Mucosa of gallbladder (tissue), 1 donor: ENCODE results near the gene NDUFB2. TPM values are rescaled to one million over a fixed set of nuclear protein-coding genes. Genes with fewer than 3 reads are reported as not detected.
A peak's percentile ranks its signal among the peaks of the same experiment; 100 is the strongest.
"Not testable (repeated sequence)": the region's sequence is repeated elsewhere in the genome, so short reads cannot be mapped to it uniquely, and the experiment has no call there.

Source experiments
- DNase-seq: peaks from one replicate; pipeline ENCODE4 v3.0.0-alpha.2; 2020; ENCODE audit warnings: low spot score
- total RNA-seq: library from RNA; stranded (reverse); gene quantifications from one replicate; pipeline ENCODE4 v1.2.1, GENCODE V29; 2021
- donor health status: DM: no; HTN: no; CAD: no.

The NDUFB2 gene
- total RNA-seq, 1 donor from 2014 or later, result 224 TPM

- DNase-seq, result peak; percentile 44
Measured at GRCh38 chr7:140672382-140673062, 24.0 kb upstream of the NDUFB2 start, which contains the start of gene ADCK2. TSS of gene ADCK2 (plus strand) at chr7:140672945. CDS start at chr7:140673331, 386 bp downstream.

GRCh38 chr7:140673063-140673773 is 23.3 kb upstream of the NDUFB2 start:
- peak; percentile 31 for DNase-seq

GRCh38 chr7:140673774-140674155 is 22.7 kb upstream of the NDUFB2 start:
- no peak for DNase-seq

DNA sequence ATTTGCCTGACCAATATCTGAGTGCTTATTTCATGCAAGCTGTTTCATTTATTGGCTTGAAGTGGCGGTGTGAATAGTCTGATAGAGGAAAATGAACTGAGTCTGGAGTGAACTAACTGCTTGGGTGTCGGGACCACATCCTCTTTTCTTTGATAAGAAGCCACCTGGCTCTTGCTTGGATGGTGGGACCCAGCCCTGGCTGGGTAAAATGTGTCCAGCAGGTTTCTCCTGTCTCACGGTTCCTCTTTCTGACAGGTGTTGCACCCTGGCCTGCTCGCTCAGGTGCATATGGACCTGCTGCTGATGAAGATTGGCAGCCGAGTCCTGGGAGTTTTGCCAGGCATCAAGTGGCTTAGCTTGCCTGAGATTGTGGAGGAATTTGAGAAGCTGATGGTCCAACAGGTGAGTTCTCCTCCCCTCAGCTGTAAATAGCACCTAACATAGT is 22.1 kb upstream of the NDUFB2 start:
- DNase-seq, result no peak

GRCh38 chr7:140674899-140675701 is 21.4 kb upstream of the NDUFB2 start:
- no peak for DNase-seq

- DNase-seq, result no peak
Measured at GRCh38 chr7:140675726-140676125, 20.8 kb upstream of the NDUFB2 start.

DNA sequence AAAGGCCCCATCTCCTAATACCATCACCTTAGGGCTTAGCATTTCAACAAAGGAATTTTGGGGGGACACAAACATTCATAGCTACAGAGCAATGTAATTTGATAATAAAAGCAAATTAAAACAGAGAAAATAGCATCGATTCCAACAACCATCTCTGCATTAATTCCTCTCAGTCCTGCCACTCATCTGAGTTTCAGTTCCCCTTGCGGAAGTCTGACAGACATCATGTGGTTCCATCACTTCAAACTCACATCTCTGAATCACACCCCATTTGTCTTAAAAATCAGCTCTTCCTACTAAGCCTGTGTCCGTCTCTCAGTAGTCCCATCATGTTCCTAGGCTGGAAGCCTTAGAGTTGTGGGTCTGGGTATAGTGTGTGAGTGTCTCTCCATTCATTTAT is 20.2 kb upstream of the NDUFB2 start:
- DNase-seq, result no peak

- DNase-seq, result not testable (repeated sequence)
Measured at GRCh38 chr7:140676956-140677355, 19.6 kb upstream of the NDUFB2 start.

GRCh38 chr7:140677496-140677895 is 19.0 kb upstream of the NDUFB2 start:
- no peak for DNase-seq

DNA sequence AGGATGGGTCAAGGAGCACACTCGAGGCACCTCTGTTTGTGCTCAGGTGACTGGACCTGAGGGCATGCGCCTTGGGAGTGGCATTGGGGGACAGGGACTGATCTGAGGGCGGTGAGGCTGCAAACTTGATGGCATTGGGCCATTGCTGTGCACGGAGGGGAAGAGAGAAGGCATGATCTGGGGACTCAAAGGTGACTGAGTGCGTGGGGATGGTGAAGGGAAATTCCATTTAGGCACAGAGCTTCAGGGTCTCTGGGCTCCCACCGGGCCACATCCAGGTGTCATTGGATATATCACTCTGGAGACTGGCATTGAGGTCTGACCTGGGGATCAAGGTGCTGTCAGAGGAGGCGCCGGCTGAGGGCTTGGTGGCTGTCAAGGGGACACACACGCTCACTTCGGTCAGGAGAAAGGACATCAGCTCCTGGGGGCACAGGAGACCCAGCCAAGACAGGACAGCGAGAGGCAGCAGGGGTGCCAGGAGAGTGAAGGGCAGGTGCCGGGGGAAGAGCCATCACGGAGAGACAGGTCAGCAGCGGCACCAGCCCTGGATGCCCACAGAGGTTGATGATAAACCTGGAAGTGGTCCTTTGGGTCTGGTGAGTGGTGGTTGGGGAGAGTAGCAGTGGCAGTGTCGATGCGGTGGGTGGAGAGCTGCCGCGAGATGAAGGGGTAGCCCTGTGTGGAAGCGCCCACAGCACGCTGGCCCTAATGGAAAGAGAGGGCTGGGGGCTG is 18.3 kb upstream of the NDUFB2 start:
- DNase-seq, result no peak

DNA sequence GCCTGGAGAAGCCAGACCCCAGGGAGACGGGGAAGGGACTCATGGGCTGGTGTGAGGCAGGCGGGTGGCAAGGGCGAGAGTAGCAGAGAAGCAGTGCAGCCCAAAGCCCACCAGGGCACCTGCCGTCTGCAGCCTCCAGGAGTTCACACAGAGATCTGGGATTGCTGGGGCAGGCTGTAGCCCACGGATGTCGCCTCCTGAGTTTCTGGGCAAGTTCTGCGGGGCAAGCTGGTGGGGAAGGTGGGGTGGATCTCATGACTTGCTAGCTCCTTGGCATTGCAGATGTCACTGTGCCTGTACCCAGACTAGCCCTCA is 17.7 kb upstream of the NDUFB2 start:
- DNase-seq, result no peak

DNA sequence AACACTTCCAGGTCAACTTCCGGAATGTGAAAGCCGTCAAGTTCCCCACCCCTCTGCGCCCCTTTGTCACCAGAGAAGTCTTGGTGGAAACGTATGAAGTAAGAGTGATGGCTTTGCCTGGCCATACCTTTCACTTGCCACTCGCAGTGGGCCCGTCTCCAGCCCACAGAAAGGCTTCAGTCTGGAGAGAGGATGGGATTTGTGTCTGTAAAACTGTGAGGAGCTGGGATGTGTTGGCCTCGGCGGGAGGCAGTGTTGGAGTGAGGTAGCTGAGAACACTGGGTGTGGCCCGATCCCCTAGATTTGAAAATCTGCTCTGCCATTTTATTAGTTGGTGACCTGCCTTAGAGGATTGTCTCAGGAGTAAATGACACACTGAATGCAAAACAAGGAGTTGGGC is 17.3 kb upstream of the NDUFB2 start:
- DNase-seq, result no peak

DNA sequence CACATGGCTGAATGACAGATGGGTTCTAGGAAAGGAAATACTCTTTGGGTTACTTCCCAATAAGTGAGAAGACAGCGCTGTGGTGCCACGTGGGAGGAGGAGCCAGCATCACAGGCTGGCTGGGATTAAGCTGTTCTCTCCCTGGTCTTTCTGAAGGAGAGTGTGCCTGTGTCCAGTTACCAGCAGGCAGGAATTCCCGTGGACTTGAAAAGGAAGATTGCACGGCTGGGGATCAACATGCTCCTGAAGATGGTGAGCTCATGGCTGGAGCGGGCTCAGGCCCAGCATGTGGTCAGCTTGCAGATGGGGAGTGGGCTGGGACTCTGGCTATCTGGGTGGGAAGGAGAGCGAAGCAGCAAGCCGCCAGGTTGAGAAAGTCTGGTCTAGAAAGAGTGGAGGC is 15.6 kb upstream of the NDUFB2 start:
- no peak for DNase-seq

- DNase-seq, result no peak
Measured at GRCh38 chr7:140681766-140682165, 14.7 kb upstream of the NDUFB2 start.

DNA sequence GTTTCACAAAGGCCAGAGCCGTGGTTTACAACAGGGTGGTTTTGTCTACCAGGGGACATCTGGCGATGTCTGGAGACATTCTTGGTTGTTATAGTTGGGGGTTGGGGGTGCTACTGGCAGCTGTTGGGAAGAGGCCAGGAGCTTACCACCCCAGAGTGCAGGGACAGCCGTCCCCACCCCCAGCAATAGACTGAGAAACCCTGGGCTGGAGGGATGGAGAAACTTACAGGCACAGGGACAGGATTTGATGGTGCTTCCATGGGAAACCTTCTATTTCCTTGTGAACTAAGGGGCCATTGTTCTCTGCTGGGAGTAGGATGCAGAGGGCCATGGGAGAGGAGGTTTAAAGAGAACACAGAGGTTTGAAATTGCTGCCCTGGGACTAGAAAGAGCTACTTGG is 12.9 kb upstream of the NDUFB2 start:
- no peak for DNase-seq

- no peak for DNase-seq
Measured at GRCh38 chr7:140684066-140684950, 12.2 kb upstream of the NDUFB2 start.

DNA sequence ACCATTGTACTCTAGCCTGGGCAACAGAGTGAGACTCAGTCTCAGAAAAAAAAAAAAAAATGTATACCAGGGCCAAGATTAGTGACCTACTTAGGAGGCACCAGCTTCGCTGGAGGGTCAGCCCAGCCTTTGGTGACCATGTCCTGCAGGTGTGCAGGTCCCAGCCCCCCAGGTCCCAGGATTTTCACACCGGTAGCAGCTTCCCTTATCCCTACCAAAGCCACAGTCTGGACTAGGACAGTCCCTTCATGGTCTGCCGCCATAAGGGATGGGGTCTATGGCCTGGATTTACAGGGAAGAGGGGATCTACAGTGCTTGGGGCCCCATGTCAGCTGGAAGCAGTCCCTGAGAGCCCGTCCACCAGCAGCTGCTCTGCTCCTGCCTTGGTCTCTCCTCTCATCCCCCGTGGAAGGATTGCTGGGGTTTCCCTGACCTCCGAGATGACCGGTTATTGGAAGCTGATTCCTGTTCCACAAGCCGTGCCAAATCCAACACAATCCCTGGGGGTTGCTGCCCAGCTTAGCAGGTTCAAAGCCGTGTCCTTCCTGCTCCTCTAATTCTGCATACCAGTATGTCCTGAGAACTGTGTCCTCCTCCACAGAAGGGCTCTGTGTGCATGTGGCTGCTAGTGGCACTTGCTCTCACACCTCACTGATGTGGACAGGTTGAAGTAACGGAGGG is 11.0 kb upstream of the NDUFB2 start:
- DNase-seq, result no peak

- no peak for DNase-seq
Measured at GRCh38 chr7:140686921-140687320, 9.6 kb upstream of the NDUFB2 start.

DNA sequence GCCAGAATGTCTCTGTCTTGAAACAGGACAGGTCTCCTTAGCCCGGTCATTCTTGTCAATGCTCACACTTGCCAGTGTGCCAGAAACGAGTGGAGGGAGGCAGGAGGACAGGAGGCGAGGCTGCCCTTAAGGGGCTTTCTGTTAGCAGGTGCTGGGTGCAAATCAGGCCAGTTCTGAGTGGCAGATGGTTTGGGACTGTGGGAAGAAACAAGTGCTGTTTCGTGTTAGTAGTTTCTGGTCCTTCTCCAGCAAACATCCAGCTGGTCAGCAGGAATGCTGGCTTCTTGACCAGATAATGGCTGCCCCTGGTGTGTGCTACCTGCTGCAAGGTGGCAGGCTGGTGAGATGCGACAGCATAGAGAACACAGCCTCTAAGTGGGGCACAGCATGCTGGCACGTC is 8.2 kb upstream of the NDUFB2 start:
- DNase-seq, result no peak
